ENCODE results near the gene KRTAP10-9.
"Not testable (repeated sequence)": the region's sequence is repeated elsewhere in the genome, so short reads cannot be mapped to it uniquely, and the experiment has no call there.

Gene KRTAP10-9

DNA sequence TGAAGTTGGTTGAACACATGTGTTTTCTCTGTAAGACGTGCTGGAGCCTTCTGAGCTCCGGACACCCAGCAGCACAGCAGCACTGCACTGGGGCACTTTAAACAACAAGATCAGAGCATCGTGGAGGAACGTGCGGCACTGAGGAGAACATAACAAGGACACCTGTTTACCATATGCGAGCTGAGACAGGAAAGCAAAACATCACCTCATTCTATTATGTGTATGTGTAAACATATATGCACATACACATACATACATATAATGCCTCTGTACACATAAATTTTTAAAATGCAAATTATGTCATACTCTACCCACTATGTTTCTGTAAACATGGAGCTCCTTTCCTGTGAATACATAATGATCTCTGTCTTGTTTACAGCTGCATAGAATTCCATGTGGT lies 31.4 kb upstream of the KRTAP10-9 start:
- no peak for DNase-seq (ENCODE audit: low read depth)

DNA sequence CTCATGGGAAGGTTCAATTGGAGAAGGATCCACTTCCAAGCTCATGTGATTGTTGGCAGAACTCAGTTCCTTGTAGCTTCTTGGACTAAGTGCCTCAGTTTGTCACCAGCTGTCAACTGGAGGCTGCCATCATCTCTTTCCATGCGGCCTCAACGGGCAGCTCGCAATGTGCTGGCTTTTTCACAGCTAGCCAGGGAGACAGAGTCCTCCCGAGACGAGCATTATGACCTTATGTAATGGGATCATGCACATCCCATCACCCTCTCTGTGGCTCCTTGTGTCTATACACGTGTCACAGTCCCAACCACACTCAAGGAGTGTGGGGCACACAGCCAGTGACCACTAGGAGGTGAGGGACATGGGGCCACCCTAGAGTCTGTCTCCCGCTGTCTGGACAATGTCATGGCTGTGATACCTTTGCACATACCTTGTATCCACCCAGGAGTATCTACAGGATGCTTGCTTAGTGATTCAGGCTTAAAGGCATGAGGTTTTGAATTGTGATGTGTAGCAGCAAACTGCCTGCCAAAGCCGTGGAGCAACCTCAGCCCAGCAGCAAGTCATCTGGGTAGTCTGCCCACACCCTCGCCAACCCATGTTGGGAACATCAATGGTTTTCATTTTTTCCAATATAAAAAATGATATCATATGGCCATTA lies 30.7 kb upstream of the KRTAP10-9 start:
- DNase-seq (ENCODE audit: low read depth): no peak

DNA sequence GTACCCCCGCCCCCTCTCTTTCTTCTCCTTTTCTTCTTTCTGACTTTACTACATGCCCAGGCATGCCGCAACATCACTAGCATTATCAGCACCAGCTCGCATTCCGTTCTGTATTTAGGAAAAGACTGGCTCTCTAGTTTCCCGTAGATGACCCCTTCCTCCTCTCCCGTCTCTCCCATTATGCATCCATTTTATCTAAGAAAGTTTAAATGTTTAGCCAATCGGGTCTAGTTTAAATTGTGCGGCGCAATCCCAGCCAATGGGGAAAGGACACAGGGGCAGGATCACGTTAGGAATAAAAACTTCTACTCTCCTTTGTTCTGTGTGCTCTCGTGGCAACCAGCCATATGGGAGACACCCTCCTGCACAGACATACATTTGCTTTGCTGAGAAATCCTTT lies 28.8 kb upstream of the KRTAP10-9 start:
- no peak for DNase-seq (ENCODE audit: low read depth)

DNA sequence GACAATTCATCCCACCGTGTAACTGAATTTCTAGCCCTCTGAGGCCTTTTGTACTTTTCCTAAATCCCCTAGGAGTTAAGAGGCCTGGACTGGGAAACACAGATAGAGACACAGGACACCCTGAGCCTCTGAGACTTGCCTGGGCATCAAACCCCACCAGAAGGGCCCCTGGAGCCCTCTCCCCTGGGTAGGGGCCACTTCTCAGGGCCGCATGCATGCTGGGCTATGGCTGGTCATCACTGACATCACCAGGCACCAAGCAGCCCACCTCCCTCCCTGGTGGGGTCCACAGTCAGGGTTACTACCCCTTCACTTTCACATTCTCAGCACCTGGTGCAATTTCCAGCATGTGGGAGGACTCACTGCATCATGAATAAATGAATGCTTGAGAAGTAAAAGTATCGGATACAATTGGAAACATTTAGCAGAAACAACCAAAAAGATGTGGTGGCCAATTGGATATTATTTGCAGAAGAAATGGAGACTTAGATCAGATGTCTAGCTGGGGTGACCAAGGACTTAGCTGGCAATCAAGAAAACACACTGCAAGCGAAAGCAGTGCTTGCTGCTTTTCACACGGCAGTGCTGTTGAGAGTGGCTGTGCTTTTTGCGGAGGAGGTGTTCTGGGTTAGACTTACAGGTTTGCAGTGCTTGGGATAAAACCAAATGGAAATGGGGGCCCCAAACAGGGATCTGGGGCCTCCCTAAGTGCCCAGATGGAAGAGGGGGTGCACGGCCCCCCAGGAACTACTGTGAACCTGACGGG lies 27.4 kb upstream of the KRTAP10-9 start:
- DNase-seq (ENCODE audit: low read depth): no peak

DNA sequence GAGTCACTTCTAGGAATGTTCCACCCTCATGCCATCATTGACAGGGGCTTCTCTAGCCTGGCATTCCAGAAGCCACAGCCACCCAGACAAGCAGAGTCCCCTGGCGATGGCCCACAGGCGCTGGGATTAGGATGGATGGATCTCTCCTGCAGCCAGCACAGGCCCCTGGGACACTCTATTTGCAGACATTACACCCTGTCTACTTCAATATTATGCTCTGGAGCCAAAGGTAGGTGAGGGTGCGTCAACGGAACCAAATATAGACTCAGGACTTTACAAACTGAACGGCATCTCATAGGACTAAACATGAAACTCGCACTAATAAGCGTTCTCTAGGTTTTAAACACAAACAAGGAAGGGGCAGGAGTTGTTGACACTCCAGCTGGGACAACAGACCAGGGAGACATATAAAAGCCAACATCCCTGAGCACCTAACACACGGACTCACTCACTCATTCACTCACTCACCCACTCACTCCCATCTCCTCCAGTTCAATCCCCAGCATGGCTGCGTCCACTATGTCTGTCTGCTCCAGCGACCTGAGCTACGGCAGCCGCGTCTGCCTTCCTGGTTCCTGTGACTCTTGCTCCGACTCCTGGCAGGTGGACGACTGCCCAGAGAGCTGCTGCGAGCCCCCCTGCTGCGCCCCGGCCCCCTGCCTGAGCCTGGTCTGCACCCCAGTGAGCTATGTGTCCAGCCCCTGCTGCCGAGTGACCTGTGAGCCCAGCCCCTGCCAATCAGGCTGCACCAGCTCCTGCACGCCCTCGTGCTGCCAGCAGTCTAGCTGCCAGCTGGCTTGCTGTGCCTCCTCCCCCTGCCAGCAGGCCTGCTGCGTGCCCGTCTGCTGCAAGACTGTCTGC lies 26.5 kb upstream of the KRTAP10-9 start, which contains the start of gene KRTAP10-7:
TSS of gene KRTAP10-7 (plus strand) at position 480 of the 861 bp plus-strand sequence. CDS start at position 505, 25 bp downstream.
- DNase-seq (ENCODE audit: low read depth): not testable (repeated sequence)

DNA sequence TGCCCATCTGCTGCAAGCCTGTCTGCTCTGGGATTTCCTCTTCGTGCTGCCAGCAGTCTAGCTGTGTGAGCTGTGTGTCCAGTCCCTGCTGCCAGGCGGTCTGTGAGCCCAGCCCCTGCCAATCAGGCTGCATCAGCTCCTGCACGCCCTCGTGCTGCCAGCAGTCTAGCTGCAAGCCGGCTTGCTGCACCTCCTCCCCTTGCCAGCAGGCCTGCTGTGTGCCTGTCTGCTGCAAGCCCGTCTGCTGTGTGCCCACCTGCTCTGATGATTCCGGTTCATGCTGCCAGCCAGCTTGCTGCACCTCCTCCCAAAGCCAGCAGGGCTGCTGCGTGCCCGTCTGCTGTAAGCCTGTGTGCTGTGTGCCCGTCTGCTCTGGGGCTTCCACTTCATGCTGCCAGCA lies 25.8 kb upstream of the KRTAP10-9 start:
- DNase-seq (ENCODE audit: low read depth): not testable (repeated sequence)

DNA sequence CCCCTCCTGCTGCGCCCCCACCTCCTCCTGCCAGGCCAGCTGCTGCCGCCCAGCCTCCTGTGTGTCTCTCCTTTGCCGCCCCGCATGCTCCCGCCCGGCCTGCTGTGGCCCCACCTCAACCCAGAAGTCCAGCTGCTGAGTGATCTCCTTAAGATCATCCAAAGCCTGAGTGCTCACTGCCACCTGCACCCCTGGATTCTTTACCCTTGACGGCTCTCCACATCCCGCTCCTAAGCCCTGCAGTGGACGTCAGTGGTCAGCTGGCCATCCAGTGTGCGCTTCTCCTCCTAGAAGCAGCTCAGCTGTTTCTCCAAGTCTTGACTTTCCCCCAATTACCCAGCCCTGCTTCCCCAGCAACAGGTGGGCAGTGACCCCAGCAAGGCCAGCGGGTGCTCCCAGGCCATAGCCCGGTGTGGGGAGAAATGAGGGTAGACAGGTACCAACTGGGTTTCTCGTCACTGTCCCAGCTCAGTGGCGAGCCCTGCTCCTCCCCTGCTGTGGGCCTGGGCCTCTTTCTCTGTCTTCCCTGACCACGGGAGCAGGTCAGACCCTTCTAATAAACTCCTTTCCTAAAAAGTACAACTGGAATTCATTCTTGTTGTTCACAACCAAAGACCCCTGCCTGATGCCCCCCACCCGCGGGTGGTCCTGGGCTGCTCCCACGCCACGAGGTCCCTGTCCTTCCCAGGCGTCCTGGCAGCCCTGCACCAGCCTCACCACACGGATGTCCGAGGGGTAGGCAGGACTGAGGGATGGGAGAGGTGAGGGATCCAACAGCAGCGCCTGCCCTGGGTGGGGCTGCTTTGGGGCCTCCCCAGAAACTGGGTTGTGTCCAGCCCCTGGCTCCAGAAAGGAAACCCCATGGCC lies 25.1 kb upstream of the KRTAP10-9 start:
- no peak for DNase-seq (ENCODE audit: low read depth)

DNA sequence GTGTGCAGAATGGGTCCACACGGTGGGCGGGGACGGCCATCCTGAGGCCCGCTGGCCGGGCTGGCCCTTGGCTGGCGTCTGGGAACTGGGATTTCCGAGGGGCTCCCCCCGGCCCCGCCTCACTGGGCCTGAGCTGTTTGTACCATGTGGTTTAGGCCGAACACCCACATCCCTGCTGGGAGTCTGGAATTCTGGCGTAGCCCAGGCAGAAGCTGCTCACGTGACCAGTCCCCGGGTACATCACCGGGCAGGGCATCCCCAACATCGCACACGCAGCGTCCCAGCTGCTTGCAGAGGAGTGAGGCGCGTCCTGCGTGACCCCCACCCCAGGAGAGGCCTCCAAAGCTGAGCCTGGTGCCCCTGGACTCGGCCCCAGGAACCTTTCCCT lies 24.4 kb upstream of the KRTAP10-9 start:
- no peak for DNase-seq (ENCODE audit: low read depth)

DNA sequence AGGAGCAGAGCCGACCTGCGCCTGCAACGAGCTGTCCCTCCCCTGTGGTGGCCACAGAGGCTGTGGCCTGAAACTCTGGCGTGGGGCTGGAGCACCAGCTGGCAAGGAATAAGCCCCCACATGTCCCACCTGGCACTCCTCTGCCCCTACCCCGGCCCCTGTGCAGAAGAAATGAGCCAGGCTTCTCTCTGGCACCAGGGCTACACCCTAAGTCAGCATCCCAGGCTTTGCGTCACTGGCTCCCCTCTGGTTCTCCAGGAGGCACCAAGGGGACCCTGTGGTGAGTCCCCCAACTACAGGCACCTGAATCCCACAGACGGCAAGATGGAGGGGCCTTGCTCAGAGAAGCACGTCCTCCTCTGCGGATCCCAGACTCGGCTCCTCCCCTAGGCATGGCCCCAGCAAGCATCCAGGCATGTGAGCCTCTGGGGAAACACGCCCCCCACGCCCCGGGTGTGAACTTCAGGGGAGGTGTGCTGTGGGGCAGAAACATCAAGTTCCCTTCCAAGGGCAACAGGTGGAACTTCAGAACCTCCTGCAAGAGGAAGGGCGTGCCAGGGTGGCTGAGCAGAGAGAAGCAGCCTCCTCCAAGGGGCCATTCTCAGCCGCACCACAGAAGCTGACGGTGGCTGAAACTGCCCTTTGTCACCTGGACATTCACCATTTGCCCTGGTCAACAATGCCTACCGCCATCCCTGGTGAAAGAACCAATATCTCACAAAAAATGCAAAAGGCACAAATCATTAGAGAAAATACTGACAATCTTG lies 23.6 kb upstream of the KRTAP10-9 start:
- no peak for DNase-seq (ENCODE audit: low read depth)

DNA sequence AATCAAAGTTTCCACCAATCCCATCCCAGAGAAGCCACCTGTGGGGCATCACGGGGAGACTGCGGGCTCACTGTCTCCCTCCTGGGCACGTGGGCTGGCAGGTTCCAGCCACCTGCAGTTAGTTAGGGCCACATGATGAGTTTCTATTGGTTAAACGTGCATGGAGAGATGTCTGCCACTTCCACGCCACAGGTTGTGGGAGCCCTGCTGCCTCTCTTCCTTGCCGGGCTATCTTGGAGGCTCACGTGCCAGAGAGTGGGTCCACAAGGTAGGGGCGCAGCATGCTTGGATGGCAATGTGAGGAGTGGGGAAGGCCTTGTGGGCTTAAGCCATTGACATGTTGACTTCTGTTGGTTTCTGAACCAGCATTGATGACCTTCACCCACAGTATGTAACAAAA lies 23.0 kb upstream of the KRTAP10-9 start:
- DNase-seq (ENCODE audit: low read depth): no peak

DNA sequence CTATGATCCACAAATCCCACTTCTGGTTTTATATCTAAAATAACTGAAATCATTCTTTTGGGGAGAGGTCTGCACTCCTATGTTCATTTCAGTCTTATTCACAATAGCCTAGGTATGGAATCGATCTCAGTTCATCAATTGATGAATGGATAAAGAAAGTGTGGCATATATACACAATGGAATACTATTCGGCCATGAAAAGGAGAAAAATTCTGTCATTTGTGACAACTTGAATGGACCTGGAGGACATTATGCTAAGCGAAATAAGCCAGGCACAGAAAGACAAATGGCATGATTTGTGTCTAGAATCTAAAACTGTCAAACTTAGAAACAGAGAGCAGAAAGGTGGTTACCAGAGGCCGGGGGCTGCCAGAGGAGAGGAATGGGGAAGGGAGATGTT lies 20.4 kb upstream of the KRTAP10-9 start:
- DNase-seq (ENCODE audit: low read depth): no peak

DNA sequence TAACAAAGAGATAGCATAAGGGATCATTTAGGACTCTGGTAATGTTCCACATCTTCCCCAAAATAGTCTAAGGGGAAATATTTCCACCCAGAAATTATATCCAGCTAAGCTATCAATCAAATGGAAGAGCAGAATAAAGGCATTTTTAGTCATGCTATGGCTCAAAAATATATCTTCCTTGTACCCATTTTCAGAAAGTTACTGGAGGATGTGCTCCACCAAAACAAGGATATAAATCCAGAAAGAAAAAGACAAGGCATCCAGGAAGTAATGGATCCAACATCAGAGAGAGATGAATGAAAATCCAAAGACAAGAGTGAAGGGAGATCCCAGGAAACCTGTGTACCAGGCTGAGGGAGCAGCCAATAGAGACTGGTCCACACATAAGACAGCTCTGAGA lies 17.7 kb upstream of the KRTAP10-9 start:
- DNase-seq (ENCODE audit: low read depth): no peak

DNA sequence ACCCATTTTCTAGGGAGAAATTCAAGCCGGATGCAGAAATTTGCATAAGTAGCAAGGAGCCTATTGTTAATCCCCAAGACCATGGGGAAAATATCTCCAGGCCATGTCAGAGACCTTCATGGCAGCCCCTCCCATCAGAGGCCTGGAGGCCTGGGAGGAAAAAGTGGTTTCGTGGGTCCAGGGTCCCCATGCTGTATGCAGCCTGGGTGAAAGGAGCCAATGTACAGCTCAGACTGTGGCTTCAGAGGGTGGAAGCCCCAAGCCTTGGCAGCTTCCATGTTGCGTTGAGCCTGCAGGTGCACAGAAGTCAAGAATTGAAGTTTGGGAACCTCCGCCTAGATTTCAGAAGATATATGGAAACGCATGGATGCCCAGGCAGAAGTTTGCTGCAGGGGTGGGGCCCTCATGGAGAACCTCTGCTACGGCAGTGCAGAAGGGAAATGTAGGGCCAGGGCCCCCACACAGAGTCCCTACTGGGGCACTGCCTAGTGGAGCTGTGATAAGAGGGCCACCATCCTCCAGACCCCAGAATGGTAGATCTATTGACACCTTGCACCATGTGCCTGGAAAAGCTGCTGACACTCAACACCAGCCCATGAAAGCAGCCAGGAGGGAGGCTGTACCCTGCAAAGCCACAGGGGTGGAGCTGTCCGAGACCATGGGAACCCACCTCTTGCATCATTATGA lies 16.6 kb upstream of the KRTAP10-9 start:
- DNase-seq (ENCODE audit: low read depth): not testable (repeated sequence)

DNA sequence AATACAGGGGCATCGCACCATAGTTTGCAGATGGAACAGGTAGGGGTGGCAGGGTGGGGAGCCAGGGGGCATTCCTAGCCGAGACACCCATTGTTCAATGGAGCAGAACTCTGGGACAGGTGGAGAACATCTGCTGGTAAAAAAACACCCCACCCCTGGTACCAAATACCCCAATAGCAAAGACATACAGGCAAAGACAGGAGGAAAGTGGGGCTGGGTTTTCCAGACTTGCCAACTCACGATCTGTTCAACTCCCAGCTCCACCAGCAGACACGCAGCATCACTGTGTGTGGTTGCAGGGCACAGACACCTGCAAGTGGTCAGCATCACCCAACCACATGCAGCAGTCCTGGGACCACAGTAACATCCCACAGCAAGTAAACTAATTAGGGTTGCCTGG lies 15.3 kb upstream of the KRTAP10-9 start:
- DNase-seq (ENCODE audit: low read depth): no peak

DNA sequence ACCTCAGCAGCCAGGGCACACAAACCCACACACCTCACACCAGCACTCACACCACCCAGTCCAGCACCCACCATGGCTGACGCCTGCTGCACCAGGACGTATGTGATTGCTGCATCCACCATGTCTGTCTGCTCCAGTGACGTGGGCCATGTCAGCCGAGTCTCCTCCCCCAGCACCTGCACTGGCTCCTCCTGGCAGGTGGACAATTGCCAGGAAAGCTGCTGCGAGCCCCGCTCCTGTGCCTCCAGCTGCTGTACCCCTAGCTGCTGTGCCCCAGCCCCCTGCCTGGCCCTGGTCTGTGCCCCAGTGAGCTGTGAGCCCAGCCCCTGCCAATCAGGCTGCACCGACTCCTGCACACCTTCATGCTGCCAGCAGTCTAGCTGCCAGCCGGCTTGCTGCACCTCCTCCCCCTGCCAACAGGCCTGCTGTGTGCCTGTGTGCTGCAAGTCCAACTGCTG lies 14.8 kb upstream of the KRTAP10-9 start, which contains the start of gene KRTAP10-8:
TSS of gene KRTAP10-8 (plus strand) at position 51 of the 458 bp plus-strand sequence. CDS start at position 73, 22 bp downstream.
- DNase-seq (ENCODE audit: low read depth): no peak

DNA sequence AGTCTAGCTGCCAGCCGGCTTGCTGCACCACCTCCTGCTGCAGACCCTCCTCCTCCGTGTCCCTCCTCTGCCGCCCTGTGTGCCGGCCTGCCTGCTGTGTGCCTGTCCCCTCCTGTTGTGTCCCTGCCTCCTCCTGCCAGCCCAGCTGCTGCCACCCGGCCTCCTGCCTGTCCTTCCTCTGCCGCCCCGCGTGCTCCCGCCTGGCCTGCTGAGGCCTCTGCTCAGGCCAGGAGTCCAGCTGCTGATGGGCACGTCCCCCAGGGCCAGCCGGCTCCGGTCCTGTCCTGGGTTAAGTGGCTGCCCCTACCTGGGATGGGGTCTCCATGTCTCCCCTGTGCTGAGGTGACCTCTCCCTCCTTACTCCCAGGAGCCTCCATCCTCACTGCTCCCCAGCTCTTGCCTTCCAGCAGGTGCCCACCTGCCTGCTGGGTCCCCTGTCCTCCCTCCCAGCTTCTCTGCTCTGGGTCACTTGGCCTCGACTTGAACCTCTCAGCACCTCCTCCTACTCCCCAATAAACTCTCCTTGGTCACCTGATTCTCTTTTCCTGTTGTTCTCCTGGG lies 14.1 kb upstream of the KRTAP10-9 start:
- DNase-seq (ENCODE audit: low read depth): no peak

DNA sequence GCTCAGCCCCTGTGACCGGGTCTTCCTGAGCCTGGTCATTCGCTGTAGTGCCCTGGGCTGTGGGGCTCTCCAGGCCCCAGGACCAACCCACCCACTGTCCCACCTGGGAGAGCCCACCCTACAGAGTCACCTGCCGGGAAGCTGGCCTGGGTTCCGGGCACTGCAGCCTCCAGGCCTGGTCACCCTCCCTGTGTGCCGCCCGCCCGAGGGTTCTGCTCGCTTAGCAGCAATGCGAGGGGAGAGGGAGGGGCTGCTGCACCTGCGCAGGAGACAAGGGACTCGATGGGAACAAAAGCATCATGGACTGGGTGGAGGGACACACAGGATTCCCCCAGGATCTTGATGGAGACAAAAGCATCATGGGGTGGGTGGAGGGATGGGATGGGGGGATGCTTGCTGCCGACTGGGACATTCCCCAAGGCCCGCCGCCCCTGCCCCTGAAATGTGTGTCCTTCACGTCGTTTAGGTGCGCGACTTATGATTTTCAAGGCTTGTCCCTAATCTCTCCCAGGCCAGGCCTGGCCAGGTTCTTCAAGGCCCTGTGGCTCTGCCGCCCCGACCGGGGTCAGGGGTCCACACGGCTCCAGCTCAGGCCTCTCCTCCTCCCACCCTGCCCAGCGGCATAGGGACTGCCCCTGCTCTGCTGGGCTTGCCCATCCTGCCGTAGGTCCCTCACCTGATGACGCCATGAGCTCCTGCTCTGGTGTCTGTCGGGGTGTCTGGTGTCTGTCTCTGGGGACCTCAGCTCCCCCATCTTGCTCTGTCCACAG lies 13.3 kb upstream of the KRTAP10-9 start:
- no peak for DNase-seq (ENCODE audit: low read depth)

DNA sequence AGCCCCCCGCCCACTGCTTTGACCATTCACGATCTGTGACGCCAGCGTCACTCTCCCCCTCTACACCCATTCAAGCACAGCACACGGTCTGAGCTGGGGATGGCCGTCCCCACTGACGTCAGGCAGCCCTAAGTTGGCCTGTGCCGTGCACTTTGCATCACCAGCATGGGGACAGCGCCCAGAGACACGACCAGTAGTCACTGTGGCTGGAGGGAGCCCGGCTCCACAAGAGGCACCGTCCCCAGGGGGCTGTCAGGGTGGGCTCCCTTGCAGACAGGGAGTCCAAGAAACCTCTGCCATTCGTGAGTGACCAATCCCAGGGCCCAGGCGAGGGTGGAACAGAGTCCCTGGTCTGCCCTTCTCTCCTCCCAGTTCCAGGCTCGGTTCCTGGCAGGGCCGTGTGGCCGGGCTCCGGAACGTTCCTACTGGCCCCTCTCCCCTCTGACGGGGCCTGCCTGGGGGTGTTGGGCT lies 12.7 kb upstream of the KRTAP10-9 start:
- DNase-seq (ENCODE audit: low read depth): no peak

DNA sequence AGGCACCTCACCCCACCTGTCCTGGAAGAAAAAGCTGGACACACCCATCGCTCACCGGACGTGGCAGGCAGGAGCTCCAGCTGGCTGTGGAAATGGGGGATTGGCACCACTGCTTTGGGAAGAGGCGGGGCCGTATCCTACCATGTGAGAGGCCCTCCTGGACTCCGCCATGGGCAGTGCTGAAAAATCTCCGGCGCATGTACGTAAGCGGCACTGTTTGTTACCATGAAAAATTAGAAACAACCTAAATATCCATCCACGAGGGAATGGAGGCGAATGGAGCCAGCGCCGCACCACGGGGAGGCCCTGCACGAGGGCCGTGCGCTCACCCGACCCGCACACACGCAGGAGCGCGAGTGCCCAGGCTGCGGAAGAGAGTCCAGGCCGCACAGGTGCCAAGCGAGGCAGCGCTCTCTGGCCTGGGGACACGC lies 11.9 kb upstream of the KRTAP10-9 start:
- no peak for DNase-seq (ENCODE audit: low read depth)

All from T follicular helper cell (primary cell).